GM12874 (cell line): ENCODE data around the gene TUG1.

Experiments used
- CTCF ChIP-seq: IDR thresholded peaks from 2 replicates; pipeline ENCODE4 v1.5.1; 2011; ENCODE audit warnings: low read depth, mild to moderate bottlenecking, control low read depth, low read length, moderate library complexity; ENCODE audit not compliant: insufficient read depth

TUG1 gene

GRCh38 chr22:30968015-30968923 lies 796 bp upstream of the TUG1 start, which contains the start of gene MORC2:
TSS of gene MORC2 (minus strand) at chr22:30968774. CDS start at chr22:30967889, 885 bp downstream.
- no peak for TF ChIP-seq CTCF

- TF ChIP-seq CTCF = no peak; the same call in 1 of the 2 replicates
These were observed 679 bp downstream of the TUG1 start for GRCh38 chr22:30969532-30970355.

GRCh38 chr22:30970356-30970746 lies 1.3 kb downstream of the TUG1 start:
- TF ChIP-seq CTCF = no peak

- no peak for TF ChIP-seq CTCF
These were observed 9.4 kb downstream of the TUG1 start for GRCh38 chr22:30978304-30978962.

GRCh38 chr22:30979932-30980331 lies 10.9 kb downstream of the TUG1 start:
- no peak for TF ChIP-seq CTCF

GRCh38 chr22:30982512-30982911 lies 13.4 kb downstream of the TUG1 start:
- no peak for TF ChIP-seq CTCF

GRCh38 chr22:30984317-30984716 lies 15.3 kb downstream of the TUG1 start:
- TF ChIP-seq CTCF = no peak
